HepG2 (cell line): ENCODE measurements around the gene PPM1F. TPM values are rescaled to one million over a fixed set of nuclear protein-coding genes. Genes with fewer than 3 reads are reported as not detected.
A peak's percentile ranks its signal among the peaks of the same experiment; 100 is the strongest.

ENCODE experiments used
- ARNT ChIP-seq: fragments of 450-650 bp; IDR thresholded peaks from 2 replicates; pipeline ENCODE4 v1.6.1; 2017
- CREB1 ChIP-seq, 2 experiments: fragments of 450-650 bp in 1 of 2; IDR thresholded peaks; 2 replicates each; pipeline ENCODE4 v1.6.1; 2016 to 2017; ENCODE audit warnings: control low read depth in 1 of 2, mild to moderate bottlenecking in 1 of 2, missing compliant biosample characterization in 1 of 2, missing genetic modification characterization in 1 of 2
- FOXM1 ChIP-seq: sonication (generic); formaldehyde crosslinking; IDR thresholded peaks from 2 replicates; pipeline ENCODE4 v1.5.0; 2020; ENCODE audit warnings: missing genetic modification reagents
- KLF15 ChIP-seq: sonication (generic); formaldehyde crosslinking; IDR thresholded peaks from 2 replicates; pipeline ENCODE4 v1.8.1; 2023; ENCODE audit warnings: borderline replicate concordance, mild to moderate bottlenecking, inconsistent platforms, missing genetic modification reagents, mixed read lengths
- POLR2AphosphoS2 ChIP-seq: IDR thresholded peaks from 2 replicates; pipeline ENCODE4 v1.6.1; 2011; ENCODE audit warnings: low read depth, low read length, improper control_type of control experiment
- SAP130 ChIP-seq: IDR thresholded peaks from 2 replicates; pipeline ENCODE4 v1.6.1; 2016; ENCODE audit warnings: low read depth
- SOX13 ChIP-seq, 3 experiments: fragments of 450-650 bp in 1 of 3; sonication (generic) in 1 of 3; formaldehyde crosslinking in 1 of 3; IDR thresholded peaks in 2 of 3; conservative IDR thresholded peaks in 1 of 3; 2 replicates each; pipeline versions ENCODE4 v1.5.0 to v1.6.1; 2016 to 2020; ENCODE audit warnings: antibody characterized with exemption in 1 of 3, mild to moderate bottlenecking in 1 of 3, missing compliant biosample characterization in 1 of 3, missing genetic modification reagents in 1 of 3, moderate library complexity in 1 of 3
- ZNF431 ChIP-seq: sonication (generic); formaldehyde crosslinking; IDR thresholded peaks from 2 replicates; pipeline ENCODE4 v1.9.0; 2022; ENCODE audit warnings: missing genetic modification reagents, low read depth, mild to moderate bottlenecking, borderline replicate concordance
- polyA plus RNA-seq, 8 experiments: library from polyadenylated mRNA; depleted of rRNA in 3 of 8; stranded (reverse) in 7 of 8; unstranded in 1 of 8; fragments of >200 nt; fragmentation: Illumina TruSeq in 4 of 8; extraction: Trizol in 4 of 8; gene quantifications; 2 replicates each; pipeline versions ENCODE4 v1.2.1 to v1.2.3, GENCODE V29; 2011 to 2016; ENCODE audit warnings: low read depth in 4 of 8, missing spikeins in 1 of 8, mixed read lengths in 1 of 8; ENCODE audit not compliant: insufficient read depth in 1 of 8
- total RNA-seq, 5 experiments: library from RNA; depleted of rRNA; stranded (reverse); fragments of >200 nt; fragmentation: Illumina TruSeq; extraction: Trizol; gene quantifications; 2 replicates each; pipeline ENCODE4 v1.2.3, GENCODE V29; 2016; ENCODE audit warnings: low read depth in 1 of 5
- TF ChIP-seq, protein P1 (sequence below): IDR thresholded peaks from 2 replicates; pipeline ENCODE4 v1.4.0; 2020; ENCODE audit warnings: mild to moderate bottlenecking, missing genetic modification reagents
- TF ChIP-seq, protein P2 (sequence below): sonication (generic); formaldehyde crosslinking; conservative IDR thresholded peaks from 2 replicates; pipeline ENCODE4 v1.8.0; 2022; ENCODE audit warnings: mild to moderate bottlenecking, moderate library complexity, missing genetic modification reagents
- TF ChIP-seq, protein P3 (sequence below): sonication (generic); formaldehyde crosslinking; IDR thresholded peaks from 2 replicates; pipeline ENCODE4 v1.5.0; 2020; ENCODE audit warnings: missing genetic modification reagents, mild to moderate bottlenecking, borderline replicate concordance
- TF ChIP-seq, protein P4 (sequence below): sonication (generic); formaldehyde crosslinking; IDR thresholded peaks from 2 replicates; pipeline ENCODE4 v1.4.0; 2020; ENCODE audit warnings: missing genetic modification reagents
- TF ChIP-seq, protein P5 (sequence below): sonication (generic); formaldehyde crosslinking; IDR thresholded peaks from 2 replicates; pipeline ENCODE4 v1.5.0; 2020; ENCODE audit warnings: missing genetic modification reagents
- TF ChIP-seq, protein P6 (sequence below): sonication (generic); formaldehyde crosslinking; IDR thresholded peaks from 2 replicates; pipeline ENCODE4 v1.4.0; 2020; ENCODE audit warnings: missing genetic modification reagents

PPM1F gene
- total and polyA plus RNA-seq, 2 of the 13 experiments (the other 11 are each of a cell fraction or from before 2014, with no cell fraction given), result 11.0 to 19.6 TPM

DNA sequence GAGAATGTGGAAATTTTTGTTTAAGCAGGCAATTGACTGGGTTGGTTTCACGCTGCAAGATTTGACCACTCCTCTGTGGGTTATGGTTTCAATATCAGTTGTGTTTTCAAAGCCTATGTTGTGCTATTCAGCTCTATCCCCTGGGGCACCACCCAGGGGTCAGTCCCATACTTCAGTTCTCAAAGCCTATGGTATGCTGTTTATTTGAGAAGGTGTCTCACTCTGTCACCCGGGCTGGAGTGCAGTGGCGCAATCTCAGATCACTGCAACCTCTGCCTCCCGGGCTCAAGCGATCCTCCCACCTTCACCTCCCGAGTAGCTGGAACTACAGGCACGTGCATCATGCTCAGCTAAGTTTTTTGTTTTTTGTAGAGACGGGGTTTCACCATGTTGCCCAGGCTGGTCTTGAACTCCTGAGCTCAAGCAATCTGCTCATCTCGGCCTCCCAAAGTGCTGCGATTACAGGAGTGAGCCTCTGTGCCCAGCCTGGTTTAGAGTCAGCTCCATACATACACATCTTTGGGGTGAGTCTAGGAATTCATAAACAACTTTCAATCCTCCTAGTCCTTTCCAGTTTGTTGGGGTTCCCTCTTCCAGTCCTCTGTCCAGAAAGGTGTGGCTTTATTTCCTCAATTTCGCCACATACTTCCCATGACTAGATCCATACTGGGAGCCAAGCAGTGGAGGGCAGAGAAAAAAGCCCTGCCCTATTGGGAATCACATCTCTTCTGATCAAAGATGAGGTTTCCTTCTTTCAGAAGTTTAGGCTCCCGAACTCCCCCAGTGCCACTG, 50.2 kb downstream of the PPM1F start (continued):
- TF ChIP-seq SAP130 (CRISPR knock-in tag) (0 out of 2 replicates have a peak, but pooled peaks have one; percentile 35), FOXM1 (CRISPR knock-in tag) (no peak), ARNT (no peak), ZNF431 (no peak), SOX13 (IDR thresholded peaks at IDR 0.05) (no peak), SOX13 (CRISPR knock-in tag; conservative IDR thresholded peaks at IDR 0.05 in 1 of 2, IDR thresholded peaks at IDR 0.05 in 1 of 2) (peak in 1 of 2 experiments; percentile 19; a peak in 1 of 4 replicates), POLR2AphosphoS2 (no peak), KLF15 (CRISPR knock-in tag) (no peak), CREB1 (IDR thresholded peaks at IDR 0.05) (no peak), CREB1 (CRISPR knock-in tag; IDR thresholded peaks at IDR 0.05) (no peak)
- TF ChIP-seq, protein P1, sequence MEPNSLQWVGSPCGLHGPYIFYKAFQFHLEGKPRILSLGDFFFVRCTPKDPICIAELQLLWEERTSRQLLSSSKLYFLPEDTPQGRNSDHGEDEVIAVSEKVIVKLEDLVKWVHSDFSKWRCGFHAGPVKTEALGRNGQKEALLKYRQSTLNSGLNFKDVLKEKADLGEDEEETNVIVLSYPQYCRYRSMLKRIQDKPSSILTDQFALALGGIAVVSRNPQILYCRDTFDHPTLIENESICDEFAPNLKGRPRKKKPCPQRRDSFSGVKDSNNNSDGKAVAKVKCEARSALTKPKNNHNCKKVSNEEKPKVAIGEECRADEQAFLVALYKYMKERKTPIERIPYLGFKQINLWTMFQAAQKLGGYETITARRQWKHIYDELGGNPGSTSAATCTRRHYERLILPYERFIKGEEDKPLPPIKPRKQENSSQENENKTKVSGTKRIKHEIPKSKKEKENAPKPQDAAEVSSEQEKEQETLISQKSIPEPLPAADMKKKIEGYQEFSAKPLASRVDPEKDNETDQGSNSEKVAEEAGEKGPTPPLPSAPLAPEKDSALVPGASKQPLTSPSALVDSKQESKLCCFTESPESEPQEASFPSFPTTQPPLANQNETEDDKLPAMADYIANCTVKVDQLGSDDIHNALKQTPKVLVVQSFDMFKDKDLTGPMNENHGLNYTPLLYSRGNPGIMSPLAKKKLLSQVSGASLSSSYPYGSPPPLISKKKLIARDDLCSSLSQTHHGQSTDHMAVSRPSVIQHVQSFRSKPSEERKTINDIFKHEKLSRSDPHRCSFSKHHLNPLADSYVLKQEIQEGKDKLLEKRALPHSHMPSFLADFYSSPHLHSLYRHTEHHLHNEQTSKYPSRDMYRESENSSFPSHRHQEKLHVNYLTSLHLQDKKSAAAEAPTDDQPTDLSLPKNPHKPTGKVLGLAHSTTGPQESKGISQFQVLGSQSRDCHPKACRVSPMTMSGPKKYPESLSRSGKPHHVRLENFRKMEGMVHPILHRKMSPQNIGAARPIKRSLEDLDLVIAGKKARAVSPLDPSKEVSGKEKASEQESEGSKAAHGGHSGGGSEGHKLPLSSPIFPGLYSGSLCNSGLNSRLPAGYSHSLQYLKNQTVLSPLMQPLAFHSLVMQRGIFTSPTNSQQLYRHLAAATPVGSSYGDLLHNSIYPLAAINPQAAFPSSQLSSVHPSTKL, result peak; percentile 43
- TF ChIP-seq, protein P2, sequence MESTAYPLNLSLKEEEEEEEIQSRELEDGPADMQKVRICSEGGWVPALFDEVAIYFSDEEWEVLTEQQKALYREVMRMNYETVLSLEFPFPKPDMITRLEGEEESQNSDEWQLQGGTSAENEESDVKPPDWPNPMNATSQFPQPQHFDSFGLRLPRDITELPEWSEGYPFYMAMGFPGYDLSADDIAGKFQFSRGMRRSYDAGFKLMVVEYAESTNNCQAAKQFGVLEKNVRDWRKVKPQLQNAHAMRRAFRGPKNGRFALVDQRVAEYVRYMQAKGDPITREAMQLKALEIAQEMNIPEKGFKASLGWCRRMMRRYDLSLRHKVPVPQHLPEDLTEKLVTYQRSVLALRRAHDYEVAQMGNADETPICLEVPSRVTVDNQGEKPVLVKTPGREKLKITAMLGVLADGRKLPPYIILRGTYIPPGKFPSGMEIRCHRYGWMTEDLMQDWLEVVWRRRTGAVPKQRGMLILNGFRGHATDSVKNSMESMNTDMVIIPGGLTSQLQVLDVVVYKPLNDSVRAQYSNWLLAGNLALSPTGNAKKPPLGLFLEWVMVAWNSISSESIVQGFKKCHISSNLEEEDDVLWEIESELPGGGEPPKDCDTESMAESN (CRISPR knock-in tag), result 0 out of 2 replicates have a peak, but pooled peaks have one; percentile 41
- TF ChIP-seq, protein P3, sequence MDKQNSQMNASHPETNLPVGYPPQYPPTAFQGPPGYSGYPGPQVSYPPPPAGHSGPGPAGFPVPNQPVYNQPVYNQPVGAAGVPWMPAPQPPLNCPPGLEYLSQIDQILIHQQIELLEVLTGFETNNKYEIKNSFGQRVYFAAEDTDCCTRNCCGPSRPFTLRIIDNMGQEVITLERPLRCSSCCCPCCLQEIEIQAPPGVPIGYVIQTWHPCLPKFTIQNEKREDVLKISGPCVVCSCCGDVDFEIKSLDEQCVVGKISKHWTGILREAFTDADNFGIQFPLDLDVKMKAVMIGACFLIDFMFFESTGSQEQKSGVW, result no peak
- TF ChIP-seq, protein P4, sequence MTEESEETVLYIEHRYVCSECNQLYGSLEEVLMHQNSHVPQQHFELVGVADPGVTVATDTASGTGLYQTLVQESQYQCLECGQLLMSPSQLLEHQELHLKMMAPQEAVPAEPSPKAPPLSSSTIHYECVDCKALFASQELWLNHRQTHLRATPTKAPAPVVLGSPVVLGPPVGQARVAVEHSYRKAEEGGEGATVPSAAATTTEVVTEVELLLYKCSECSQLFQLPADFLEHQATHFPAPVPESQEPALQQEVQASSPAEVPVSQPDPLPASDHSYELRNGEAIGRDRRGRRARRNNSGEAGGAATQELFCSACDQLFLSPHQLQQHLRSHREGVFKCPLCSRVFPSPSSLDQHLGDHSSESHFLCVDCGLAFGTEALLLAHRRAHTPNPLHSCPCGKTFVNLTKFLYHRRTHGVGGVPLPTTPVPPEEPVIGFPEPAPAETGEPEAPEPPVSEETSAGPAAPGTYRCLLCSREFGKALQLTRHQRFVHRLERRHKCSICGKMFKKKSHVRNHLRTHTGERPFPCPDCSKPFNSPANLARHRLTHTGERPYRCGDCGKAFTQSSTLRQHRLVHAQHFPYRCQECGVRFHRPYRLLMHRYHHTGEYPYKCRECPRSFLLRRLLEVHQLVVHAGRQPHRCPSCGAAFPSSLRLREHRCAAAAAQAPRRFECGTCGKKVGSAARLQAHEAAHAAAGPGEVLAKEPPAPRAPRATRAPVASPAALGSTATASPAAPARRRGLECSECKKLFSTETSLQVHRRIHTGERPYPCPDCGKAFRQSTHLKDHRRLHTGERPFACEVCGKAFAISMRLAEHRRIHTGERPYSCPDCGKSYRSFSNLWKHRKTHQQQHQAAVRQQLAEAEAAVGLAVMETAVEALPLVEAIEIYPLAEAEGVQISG (CRISPR knock-in tag), result no peak
- TF ChIP-seq, protein P5, sequence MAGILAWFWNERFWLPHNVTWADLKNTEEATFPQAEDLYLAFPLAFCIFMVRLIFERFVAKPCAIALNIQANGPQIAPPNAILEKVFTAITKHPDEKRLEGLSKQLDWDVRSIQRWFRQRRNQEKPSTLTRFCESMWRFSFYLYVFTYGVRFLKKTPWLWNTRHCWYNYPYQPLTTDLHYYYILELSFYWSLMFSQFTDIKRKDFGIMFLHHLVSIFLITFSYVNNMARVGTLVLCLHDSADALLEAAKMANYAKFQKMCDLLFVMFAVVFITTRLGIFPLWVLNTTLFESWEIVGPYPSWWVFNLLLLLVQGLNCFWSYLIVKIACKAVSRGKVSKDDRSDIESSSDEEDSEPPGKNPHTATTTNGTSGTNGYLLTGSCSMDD (CRISPR knock-in tag), result no peak
- TF ChIP-seq, protein P6, sequence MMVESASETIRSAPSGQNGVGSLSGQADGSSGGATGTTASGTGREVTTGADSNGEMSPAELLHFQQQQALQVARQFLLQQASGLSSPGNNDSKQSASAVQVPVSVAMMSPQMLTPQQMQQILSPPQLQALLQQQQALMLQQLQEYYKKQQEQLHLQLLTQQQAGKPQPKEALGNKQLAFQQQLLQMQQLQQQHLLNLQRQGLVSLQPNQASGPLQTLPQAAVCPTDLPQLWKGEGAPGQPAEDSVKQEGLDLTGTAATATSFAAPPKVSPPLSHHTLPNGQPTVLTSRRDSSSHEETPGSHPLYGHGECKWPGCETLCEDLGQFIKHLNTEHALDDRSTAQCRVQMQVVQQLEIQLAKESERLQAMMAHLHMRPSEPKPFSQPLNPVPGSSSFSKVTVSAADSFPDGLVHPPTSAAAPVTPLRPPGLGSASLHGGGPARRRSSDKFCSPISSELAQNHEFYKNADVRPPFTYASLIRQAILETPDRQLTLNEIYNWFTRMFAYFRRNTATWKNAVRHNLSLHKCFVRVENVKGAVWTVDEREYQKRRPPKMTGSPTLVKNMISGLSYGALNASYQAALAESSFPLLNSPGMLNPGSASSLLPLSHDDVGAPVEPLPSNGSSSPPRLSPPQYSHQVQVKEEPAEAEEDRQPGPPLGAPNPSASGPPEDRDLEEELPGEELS, result peak; percentile 16; the same call in 1 of the 2 replicates
